GM20000 (cell line): ENCODE measurements around the gene MN1.

ENCODE experiments used
- DNase-seq: peaks from one replicate; pipeline ENCODE4 v3.0.0; 2012; ENCODE audit warnings: low spot score
- TF ChIP-seq, protein P1 (sequence below): IDR thresholded peaks from 2 replicates; pipeline ENCODE4 v1.5.1; 2012; ENCODE audit warnings: mild to moderate bottlenecking, control low read depth; ENCODE audit errors: extremely low read depth, missing control alignments

Gene MN1

DNA sequence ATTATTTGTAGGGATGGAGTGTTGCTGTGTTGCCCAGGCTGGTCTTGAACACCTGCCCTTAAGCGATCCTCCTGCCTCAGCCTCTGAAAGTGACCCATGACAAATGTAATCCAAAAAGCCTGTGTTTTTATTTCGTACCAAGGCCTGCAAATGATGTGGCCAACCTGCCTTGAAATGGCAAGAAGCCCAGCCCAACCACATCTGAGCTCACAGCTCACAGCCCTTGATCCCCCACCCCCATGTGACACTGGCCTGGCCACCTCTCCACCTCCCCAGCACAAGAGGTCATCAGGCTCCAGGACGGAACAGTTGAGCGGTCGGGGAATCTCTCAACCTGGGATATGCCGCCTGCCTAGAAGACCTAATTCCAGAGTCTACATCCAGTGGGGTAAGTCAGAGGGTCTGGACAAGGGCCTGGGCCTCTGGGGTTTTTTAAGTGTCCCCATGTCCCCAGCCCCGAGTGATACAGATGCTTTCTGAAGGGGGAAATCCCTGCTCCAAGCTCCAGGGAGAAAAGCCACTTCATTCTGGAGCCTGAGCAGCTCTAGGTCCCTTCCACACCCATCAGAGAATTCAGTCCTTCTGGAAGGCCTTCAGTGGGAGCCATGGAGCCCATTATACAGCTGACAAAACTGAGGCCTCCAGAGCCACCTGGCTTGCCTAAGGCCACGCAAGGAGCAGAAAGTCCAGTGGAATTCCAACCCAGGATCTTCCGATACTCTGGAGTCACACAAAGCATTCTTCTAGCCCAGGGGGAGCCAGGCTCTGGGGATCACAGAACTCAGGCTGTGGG lies 70.7 kb downstream of the MN1 start:
- DNase-seq, result no peak
- TF ChIP-seq, protein P1, sequence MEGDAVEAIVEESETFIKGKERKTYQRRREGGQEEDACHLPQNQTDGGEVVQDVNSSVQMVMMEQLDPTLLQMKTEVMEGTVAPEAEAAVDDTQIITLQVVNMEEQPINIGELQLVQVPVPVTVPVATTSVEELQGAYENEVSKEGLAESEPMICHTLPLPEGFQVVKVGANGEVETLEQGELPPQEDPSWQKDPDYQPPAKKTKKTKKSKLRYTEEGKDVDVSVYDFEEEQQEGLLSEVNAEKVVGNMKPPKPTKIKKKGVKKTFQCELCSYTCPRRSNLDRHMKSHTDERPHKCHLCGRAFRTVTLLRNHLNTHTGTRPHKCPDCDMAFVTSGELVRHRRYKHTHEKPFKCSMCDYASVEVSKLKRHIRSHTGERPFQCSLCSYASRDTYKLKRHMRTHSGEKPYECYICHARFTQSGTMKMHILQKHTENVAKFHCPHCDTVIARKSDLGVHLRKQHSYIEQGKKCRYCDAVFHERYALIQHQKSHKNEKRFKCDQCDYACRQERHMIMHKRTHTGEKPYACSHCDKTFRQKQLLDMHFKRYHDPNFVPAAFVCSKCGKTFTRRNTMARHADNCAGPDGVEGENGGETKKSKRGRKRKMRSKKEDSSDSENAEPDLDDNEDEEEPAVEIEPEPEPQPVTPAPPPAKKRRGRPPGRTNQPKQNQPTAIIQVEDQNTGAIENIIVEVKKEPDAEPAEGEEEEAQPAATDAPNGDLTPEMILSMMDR, result no peak

- no peak for DNase-seq
- TF ChIP-seq, protein P1, result no peak
Measured at GRCh38 chr22:27729246-27729645, 72.3 kb downstream of the MN1 start.

DNA sequence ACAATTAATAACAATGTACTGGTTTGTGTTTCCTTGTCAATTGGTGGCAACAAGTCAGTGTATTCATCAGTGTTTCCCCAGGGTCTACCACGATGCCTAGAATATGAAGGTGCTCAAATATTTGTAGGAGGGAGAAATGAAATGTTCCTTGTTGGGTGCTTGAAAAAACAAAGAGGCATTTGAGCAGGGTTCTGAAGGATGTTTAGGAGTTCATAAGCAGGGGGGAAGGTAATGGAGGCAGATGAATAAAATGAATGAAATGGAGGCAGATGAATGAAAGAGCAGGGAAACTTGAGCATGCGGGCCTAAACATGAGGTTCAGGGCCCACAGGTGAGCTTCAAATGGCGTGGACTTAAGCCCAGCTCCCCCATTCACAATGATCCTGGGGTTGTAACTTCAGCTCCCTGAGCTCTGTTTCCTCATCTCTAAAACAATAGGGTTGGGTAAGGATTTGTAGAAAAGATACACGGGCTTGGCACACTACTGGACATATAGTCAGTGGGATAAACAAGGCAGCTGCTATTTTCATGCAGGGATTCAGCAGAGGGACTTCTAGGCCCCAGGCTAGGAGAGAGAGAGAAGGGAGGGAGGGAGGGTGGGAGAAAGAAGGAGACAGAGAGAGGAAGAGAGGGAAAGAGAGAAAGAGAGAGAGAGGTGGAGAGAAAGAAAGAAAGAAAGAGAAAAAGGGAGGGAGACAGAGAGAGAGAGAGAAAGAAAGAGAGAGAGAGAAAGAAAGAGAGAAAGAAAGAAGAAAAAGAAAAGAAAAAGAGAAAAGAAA lies 73.7 kb downstream of the MN1 start:
- TF ChIP-seq, protein P1, result no peak
- DNase-seq, result no peak

GRCh38 chr22:27726686-27727449 lies 74.7 kb downstream of the MN1 start:
- no peak for DNase-seq
- TF ChIP-seq, protein P1, result no peak

GRCh38 chr22:27726331-27726685 lies 75.2 kb downstream of the MN1 start:
- TF ChIP-seq, protein P1, result no peak

DNA sequence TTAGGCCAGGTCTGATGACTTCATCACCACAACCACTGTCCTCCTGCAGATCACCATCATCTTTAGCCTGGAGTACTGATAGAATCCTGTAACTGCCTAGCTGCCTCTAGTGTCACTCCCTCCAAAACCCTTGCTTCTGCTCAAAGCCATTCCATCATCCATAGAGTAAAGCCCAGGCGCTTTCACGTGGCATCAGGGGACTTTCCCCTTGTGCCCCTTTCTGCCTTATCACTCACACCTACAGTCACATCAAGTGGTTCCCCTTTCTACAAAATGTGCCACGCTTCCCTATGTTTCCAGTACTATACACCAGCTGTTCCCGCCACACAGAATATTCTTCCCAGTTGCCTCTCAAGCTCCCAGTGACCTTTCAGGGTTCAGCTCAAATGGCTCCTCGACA lies 75.9 kb downstream of the MN1 start:
- no peak for DNase-seq
- TF ChIP-seq, protein P1, result no peak

More at GRCh38 chr22:27726331-27726685, 75.2 kb downstream of the MN1 start:
- DNase-seq, result no peak

DNA sequence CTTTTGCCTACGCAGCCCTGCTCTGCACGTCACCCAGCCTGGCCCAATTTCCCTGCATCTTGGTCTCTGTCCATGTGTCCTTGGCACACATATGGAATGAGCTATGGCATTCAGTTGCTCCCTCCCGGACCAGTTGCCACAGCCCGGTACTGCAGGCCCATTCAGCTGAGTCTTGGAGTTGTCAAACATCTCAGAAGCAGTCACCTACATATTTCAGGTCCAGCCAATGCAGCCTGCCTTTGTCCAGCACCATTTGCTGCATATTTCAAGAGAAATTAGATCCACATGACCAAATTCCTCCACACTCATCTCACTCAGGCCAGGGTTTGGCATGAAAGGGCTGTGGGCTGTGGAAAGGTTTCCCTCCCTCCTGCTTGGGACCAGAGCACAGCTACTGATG lies 76.8 kb downstream of the MN1 start:
- TF ChIP-seq, protein P1, result no peak
- no peak for DNase-seq
